Spleen (tissue), 13 donors: ENCODE results near the gene GMNC. TPM values are rescaled to one million over a fixed set of nuclear protein-coding genes. Genes with fewer than 3 reads are reported as not detected.

Experiments
- DNase-seq: peaks from one replicate; pipeline ENCODE4 v3.0.0-alpha.2; 2020
- H3K27ac ChIP-seq, 8 donors: fragments of 200-600 bp; sonication (generic) in 7 of 8; 1 replicate in 4 of 8; 2 replicates in 4 of 8; pipeline versions ENCODE4 v1.5.0 to v1.8.0; 2016 to 2021; ENCODE audit warnings: inconsistent platforms in 4 of 8, mild to moderate bottlenecking in 4 of 8, moderate library complexity in 1 of 8
- H3K27me3 ChIP-seq, 7 donors: fragments of 200-600 bp; sonication (generic) in 6 of 7; replicated peaks in 1 of 7; 1 replicate in 4 of 7; 2 replicates in 3 of 7; pipeline versions ENCODE4 v1.5.0 to v1.8.0; 2016 to 2021; ENCODE audit warnings: inconsistent platforms in 3 of 7, mild to moderate bottlenecking in 1 of 7
- H3K36me3 ChIP-seq, 6 donors: fragments of 200-600 bp; sonication (generic) in 5 of 6; 1 replicate in 4 of 6; 2 replicates in 2 of 6; pipeline versions ENCODE4 v1.5.0 to v1.8.0; 2016 to 2021; ENCODE audit warnings: inconsistent platforms in 2 of 6
- H3K4me1 ChIP-seq, 6 donors: fragments of 200-600 bp; sonication (generic) in 5 of 6; 1 replicate in 3 of 6; 2 replicates in 3 of 6; pipeline versions ENCODE4 v1.5.0 to v1.8.0; 2016 to 2021; ENCODE audit warnings: inconsistent platforms in 3 of 6
- H3K4me3 ChIP-seq, 8 donors: fragments of 200-600 bp; sonication (generic) in 7 of 8; 1 replicate in 4 of 8; 2 replicates in 4 of 8; pipeline versions ENCODE4 v1.5.0 to v1.8.0; 2016 to 2021; ENCODE audit warnings: inconsistent platforms in 4 of 8, mild to moderate bottlenecking in 4 of 8, moderate library complexity in 2 of 8
- H3K9me3 ChIP-seq, 8 donors: fragments of 200-600 bp; sonication (generic) in 7 of 8; 1 replicate in 4 of 8; 2 replicates in 4 of 8; pipeline versions ENCODE4 v1.5.0 to v1.8.0; 2016 to 2021; ENCODE audit warnings: inconsistent platforms in 4 of 8
- POLR2A ChIP-seq, 3 donors: fragments of 450-650 bp; IDR thresholded peaks; one replicate each; pipeline ENCODE4 v1.5.1; 2017; ENCODE audit warnings: antibody characterized with exemption in 3 of 3, mild to moderate bottlenecking in 1 of 3
- POLR2AphosphoS5 ChIP-seq, 3 donors: sonication (generic); formaldehyde crosslinking; IDR thresholded peaks; one replicate each; pipeline ENCODE4 v1.5.1; 2017; ENCODE audit warnings: antibody characterized with exemption in 3 of 3
- WGBS, 5 donors: extraction: QIAGEN DNeasy Blood & Tissue Kit in 3 of 5; methylation state at CpG; one replicate each; pipeline versions ENCODE4 v1.1.5 to v1.1.7; 2013 to 2018; 5-methylcytosine and 5-hydroxymethylcytosine counted together
- intact Hi-C: fragments of 100-400 bp; cut with DNase I; formaldehyde crosslinking; loops from one replicate; pipeline ENCODE4 v1.15.0; 2023; ENCODE audit warnings: low total_unique reads
- long read RNA-seq, 2 donors: transcript quantifications; one replicate each; lab custom pipeline, GENCODE V29; 2026
- polyA plus RNA-seq, 3 donors: library from polyadenylated mRNA; stranded (reverse); fragments of 200-250 nt; gene quantifications; one replicate each; pipeline ENCODE4 v1.2.1, GENCODE V29; 2013
- total RNA-seq, 7 donors: library from RNA; depleted of rRNA in 3 of 7; stranded (reverse); fragments of >200 nt in 3 of 7; fragmentation: NEBNext Ultra II Directional in 4 of 7; extraction: Animal tissue kit (Norgen Biotek cat#: 25700) in 4 of 7; gene quantifications; one replicate each; pipeline versions ENCODE4 v1.1.0 to v1.2.1, GENCODE V29; 2016 to 2021
- TF ChIP-seq, protein P1 (sequence below), 11 experiments: fragments of 200-600 bp in 7 of 11; fragments of 450-650 bp in 4 of 11; sonication (generic) in 4 of 11; IDR thresholded peaks in 8 of 11; conservative IDR thresholded peaks in 3 of 11; 1 replicate in 7 of 11; 2 replicates in 4 of 11; pipeline versions ENCODE4 v1.4.0 to v1.8.0; 2016 to 2021; ENCODE audit warnings: antibody characterized with exemption in 11 of 11, inconsistent platforms in 4 of 11, mild to moderate bottlenecking in 1 of 11
- donor health status: healthy with polysubstance abuse.
- donor health status: DM: no; HTN: no; CAD: no; lungs with moderate emphysema.
- donor health status: DM: no; HTN: no; CAD: no.
- donor health status: Bipolar disorder and iron deficiency.
- donor health status: healthy.
- donor health status: DM: no; HTN: no; CAD: no.
- donor health status: DM: yes; HTN: yes; CAD: no.

The GMNC gene, protein sequence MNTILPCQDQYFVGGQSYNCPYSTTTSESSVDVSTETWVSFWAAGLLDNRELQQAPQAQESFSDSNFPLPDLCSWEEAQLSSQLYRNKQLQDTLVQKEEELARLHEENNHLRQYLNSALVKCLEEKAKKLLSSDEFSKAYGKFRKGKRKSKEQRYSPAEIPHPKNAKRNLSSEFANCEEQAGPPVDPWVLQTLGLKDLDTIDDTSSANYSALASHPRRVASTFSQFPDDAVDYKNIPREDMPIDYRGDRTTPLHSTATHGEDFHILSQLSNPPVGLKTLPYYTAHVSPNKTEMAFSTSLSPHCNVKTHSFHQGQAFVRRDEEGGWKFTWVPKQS
- total RNA-seq (under 1 TPM in 1 of 7 donors, not detected in 6; 0.26 TPM), polyA plus RNA-seq (under 1 TPM in 1 of 3 donors, not detected in 2; 0.03 TPM)
- long read RNA-seq, donor 1: 0 reads
- long read RNA-seq, donor 2: 0 reads

DNA sequence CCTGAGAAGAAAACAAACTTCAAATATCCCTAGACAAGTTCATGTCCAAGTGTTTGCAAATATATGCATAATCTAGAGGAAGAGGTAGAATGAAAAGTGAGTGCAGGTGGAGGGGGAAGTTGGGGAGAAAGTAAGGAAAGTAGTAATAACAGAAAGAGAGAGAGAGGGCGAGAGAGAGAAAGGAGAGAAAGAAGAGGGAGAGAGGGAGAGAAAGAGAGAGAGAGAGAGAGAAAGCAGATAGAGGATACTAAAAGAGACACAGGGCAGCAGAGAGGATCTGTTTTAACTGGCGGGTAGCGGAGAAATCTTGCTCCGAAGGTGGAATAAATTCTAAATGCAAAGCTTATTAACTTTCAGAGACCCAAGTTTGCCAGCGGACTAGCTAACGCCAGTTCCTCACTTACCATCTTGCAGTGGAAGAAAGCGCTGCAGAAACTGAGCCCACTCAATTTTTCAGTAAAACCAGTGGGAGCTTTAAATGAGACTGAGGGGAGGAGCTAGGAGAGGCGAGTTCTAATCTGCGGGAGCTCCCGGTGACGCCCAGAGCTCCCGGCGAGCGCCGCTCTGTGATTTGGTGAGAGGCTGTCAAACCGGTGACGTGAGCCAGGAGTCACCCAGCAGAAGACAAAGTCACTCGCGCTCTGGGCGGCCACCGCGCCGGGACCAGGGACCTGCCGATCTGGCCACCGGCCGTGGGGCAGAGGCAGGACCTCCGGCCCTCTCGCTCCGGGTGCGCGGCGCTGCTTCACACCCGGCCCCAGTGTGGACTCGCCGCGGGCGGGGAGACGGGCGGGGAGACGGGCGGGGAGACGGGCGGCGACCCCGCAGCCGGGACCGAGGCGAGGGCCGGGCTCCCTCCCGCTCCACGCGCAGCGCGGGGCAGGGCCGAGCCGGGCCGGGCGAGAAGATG lies at the start of gene GMNC:
Gene GMNC, minus strand, starts transcription at position 486 of the 910 bp plus-strand sequence. Its CDS starts 79 bp downstream, at position 407.
- H3K9me3 ChIP-seq: no peaks in the 10 kb centered on the region
- H3K4me1 ChIP-seq: peaks cover 0 to 13% (median 0%) of the 10 kb centered on the region in 6 donors
- intact Hi-C loops: no loop called here
- peak; percentile 89 for DNase-seq
- H3K27me3 ChIP-seq: peaks cover 0 to 56% (median 3%) of the 10 kb centered on the region in 7 donors
- TF ChIP-seq POLR2A (IDR thresholded peaks at IDR 0.05): no peak
- TF ChIP-seq POLR2AphosphoS5 (IDR thresholded peaks at IDR 0.05): peak; percentile 65 to 85 (median 74)
- TF ChIP-seq, protein P1, sequence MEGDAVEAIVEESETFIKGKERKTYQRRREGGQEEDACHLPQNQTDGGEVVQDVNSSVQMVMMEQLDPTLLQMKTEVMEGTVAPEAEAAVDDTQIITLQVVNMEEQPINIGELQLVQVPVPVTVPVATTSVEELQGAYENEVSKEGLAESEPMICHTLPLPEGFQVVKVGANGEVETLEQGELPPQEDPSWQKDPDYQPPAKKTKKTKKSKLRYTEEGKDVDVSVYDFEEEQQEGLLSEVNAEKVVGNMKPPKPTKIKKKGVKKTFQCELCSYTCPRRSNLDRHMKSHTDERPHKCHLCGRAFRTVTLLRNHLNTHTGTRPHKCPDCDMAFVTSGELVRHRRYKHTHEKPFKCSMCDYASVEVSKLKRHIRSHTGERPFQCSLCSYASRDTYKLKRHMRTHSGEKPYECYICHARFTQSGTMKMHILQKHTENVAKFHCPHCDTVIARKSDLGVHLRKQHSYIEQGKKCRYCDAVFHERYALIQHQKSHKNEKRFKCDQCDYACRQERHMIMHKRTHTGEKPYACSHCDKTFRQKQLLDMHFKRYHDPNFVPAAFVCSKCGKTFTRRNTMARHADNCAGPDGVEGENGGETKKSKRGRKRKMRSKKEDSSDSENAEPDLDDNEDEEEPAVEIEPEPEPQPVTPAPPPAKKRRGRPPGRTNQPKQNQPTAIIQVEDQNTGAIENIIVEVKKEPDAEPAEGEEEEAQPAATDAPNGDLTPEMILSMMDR (IDR thresholded peaks at IDR 0.05 in 8 of 11, conservative IDR thresholded peaks at IDR 0.05 in 3 of 11): no peak
- H3K4me3 ChIP-seq: peak within 1 kb of the TSS; percentile 42 to 78 (median 47)
- no peaks in the 10 kb centered on the region for H3K36me3 ChIP-seq
- peak within 1 kb of the TSS in 6 of 8 donors; percentile 32 to 80 (median 60) for H3K27ac ChIP-seq
- WGBS, 5 donors: 5 to 9% (median 6%) methylated on average over 42 to 58 of the region's 58 CpGs

DNA sequence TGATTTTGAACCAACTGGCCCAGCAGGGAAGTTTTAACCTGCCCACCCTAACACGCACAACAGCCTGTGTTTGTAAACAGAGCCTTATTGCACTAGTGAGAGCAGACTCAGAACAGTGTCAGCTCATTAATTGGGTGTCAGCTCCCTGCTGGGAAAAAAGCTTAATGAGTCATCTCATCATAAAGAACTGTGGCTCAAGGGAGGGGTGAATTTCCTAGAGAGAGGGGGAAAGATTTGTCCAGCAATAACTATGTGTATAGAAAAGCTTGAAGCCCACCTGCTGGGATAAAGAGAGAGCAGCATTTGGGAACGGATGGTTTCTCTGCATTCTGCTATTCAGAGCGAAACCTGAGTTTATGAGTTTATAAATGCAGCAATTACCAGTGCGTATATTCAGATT lies 48.9 kb upstream of the GMNC start:
- TF ChIP-seq, protein P1 (IDR thresholded peaks at IDR 0.05 in 8 of 11, conservative IDR thresholded peaks at IDR 0.05 in 3 of 11): no peak
- H3K4me3 ChIP-seq: no peak overlapping the region
- H3K4me1 ChIP-seq: no peaks in the 10 kb centered on the region
- 73 to 86% (median 79%) methylated on average over 4 of the region's 4 CpGs for WGBS, 5 donors
- intact Hi-C loops: no loop called here
- H3K36me3 ChIP-seq: no peaks in the 10 kb centered on the region
- H3K27ac ChIP-seq: no peak overlapping the region
- DNase-seq: no peak
- H3K27me3 ChIP-seq: no peaks in the 10 kb centered on the region
- no peaks in the 10 kb centered on the region for H3K9me3 ChIP-seq

DNA sequence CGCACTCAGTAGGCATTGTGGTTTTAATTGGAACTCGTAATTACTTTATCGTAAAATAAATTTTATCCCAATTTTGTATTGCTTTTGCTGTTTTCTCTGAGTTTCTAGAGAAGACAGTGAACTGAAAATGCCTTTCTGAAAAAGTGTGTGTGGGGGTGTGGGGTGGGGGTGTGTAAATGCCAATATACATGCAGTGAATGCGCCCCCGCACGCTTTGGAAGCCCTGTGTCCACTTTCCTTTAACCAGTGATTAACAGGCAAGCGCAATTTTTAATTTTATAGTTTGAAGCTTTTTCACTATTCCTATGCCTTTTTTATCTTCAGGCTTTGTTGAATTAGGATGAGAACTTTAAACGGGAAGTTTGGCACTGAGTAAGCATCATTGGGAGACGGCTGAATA lies 47.4 kb upstream of the GMNC start:
- Histone ChIP-seq H3K4me3 (no peak overlapping the region), H3K4me1 (no peaks in the 10 kb centered on the region), H3K9me3 (peaks cover 0 to 10% (median 0%) of the 10 kb centered on the region in 8 donors), H3K27me3 (no peaks in the 10 kb centered on the region), H3K27ac (no peak overlapping the region), H3K36me3 (no peaks in the 10 kb centered on the region)
- intact Hi-C loops: no loop called here
- 90 to 95% (median 90%) methylated on average over 9 of the region's 9 CpGs for WGBS, 5 donors
- no peak for DNase-seq
- TF ChIP-seq POLR2A (IDR thresholded peaks at IDR 0.05): no peak
- TF ChIP-seq POLR2AphosphoS5 (IDR thresholded peaks at IDR 0.05): no peak
- TF ChIP-seq, protein P1 (IDR thresholded peaks at IDR 0.05 in 8 of 11, conservative IDR thresholded peaks at IDR 0.05 in 3 of 11): no peak
